ENCODE results near the gene HOMEZ.

GRCh38 chr14:23297611-23298277 lies 11.8 kb upstream of the HOMEZ start:
- TF ChIP-seq, protein P1, sequence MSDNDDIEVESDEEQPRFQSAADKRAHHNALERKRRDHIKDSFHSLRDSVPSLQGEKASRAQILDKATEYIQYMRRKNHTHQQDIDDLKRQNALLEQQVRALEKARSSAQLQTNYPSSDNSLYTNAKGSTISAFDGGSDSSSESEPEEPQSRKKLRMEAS (IDR thresholded peaks at IDR 0.05; ENCODE audit: insufficient read depth, insufficient read length) = no peak
- no peak for TF ChIP-seq POLR2A (IDR thresholded peaks at IDR 0.05; ENCODE audit: low read depth, low read length)
- TF ChIP-seq CTCF (IDR thresholded peaks at IDR 0.05; ENCODE audit: extremely low read depth in 1 of 2, insufficient read depth in 1 of 2, low read depth in 1 of 2, low read length in 2 of 2) = no peak
- no peak for TF ChIP-seq POLR2AphosphoS5 (IDR thresholded peaks at IDR 0.05; ENCODE audit: insufficient read depth, low read depth, low read length)
- TF ChIP-seq GATA2 (IDR thresholded peaks at IDR 0.05; ENCODE audit: insufficient read depth, insufficient read length, low read depth, low read length) = no peak
- no peak for TF ChIP-seq FOS (IDR thresholded peaks at IDR 0.05; ENCODE audit: borderline replicate concordance, insufficient read depth, low read length)
- TF ChIP-seq EZH2 (IDR thresholded peaks at IDR 0.05; ENCODE audit: borderline replicate concordance, low read depth, low read length, severe bottlenecking) = no peak

Measured in endothelial cell of umbilical vein (primary cell).